ENCODE measurements around the gene BRCC3. TPM values are rescaled to one million over a fixed set of nuclear protein-coding genes. Genes with fewer than 3 reads are reported as not detected.
"Not testable (repeated sequence)": the region's sequence is repeated elsewhere in the genome, so short reads cannot be mapped to it uniquely, and the experiment has no call there.

Gene BRCC3
- total RNA-seq, 2 experiments from 2014 or later = 41.2 to 41.7 TPM

DNA sequence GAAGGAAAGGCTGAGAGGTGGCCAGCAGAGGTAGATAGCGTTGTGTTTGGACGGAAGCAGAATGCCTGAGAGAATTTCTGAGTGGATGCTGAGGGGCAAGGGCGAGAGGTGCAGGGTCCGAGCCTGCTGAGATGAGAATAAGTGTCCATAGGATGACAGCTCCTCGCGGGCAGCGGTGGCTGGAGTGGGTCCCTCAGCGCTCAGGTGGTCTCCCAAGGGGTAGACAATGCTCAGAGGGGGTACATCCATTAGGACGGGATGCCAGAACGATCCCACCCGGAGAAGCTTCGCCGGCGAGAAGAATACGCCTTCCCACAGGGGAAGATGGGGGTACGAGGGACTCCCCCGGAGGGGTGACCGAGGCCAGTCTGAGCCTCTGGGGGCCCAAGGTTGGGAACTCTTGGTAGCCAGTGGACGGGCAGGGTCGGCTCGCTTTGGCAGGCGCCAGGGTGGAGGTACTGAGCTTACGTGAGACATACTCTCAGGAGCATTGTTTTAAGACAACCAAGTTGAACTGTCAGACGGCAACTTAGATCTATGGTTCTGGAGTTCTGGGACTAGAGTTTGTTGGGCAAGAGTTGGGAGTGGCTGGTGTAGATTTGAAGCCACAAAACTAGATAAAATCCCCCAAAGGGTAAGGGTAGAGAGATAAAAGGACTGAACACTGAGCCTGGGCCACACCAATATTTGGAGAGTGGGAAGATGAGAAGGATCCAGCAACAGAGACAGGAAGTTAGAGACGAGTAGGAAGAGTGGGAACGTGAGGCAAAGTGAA lies 15.8 kb downstream of the BRCC3 start:
- Mint-ChIP-seq H3K27me3 (no peaks in the 10 kb centered on the region), H3K27ac (no peak overlapping the region), H3K4me1 (peaks cover 3% of the 10 kb centered on the region), H3K4me3 (no peak overlapping the region), H3K36me3 (peaks cover 4% of the 10 kb centered on the region), H3K9me3 (no peaks in the 10 kb centered on the region)
- no peak for DNase-seq

DNA sequence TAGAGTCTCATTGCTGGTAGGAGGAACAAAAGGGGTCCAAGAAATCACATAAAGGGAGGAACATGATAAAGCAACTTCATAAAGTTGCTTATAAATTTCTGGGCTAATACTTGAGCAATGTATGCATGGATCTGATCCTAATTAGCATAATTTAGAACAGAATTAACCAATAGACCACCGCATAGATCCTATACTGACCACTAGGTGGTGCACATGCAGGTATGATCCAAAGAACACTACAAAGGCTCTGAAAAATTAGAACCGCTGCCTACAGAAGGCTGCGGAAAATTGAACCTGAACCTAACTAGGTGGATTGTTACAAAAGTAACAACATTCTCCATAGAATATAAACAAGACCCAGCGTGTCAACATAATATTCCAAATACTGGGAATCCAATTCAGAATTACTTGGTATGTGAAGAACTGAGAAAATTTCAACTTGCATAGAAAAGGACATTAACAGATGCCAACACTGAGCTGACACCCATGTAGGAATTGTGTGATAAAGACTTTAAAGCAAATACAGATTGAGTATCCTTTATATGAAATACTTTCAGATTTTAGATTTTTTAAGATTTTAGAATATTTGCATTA lies 23.3 kb downstream of the BRCC3 start:
- Mint-ChIP-seq H3K36me3 (peaks cover 18% of the 10 kb centered on the region), H3K27me3 (no peaks in the 10 kb centered on the region)
- peak; percentile 5 for DNase-seq

DNA sequence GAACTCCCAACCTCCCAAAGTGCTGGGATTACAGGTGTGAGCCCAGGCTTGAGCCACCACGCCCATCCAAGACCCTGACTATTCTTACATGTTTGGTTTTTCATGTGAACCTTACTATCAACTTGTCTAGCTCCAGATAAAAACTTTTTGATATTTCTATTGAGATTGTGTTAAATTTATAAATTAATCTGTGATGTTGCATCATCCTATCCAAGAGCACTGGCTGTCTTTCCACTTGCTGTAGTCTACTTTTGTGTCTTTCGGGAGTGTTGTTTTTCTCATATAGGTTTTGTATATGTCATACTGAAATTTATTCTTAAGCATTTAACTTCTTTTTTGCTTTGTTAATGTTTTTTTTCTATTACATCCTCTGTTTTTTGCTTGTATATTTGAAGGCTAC lies 34.6 kb downstream of the BRCC3 start:
- Mint-ChIP-seq H3K27ac (no peak overlapping the region), H3K9me3 (no peaks in the 10 kb centered on the region), H3K4me1 (peaks cover 13% of the 10 kb centered on the region)

More for the DNA sequence above, 23.3 kb downstream of the BRCC3 start:
- no peaks in the 10 kb centered on the region for H3K9me3 Mint-ChIP-seq
- no peaks in the 10 kb centered on the region for H3K4me1 Mint-ChIP-seq
- no peak overlapping the region for H3K27ac Mint-ChIP-seq
- no peak overlapping the region for H3K4me3 Mint-ChIP-seq

DNA sequence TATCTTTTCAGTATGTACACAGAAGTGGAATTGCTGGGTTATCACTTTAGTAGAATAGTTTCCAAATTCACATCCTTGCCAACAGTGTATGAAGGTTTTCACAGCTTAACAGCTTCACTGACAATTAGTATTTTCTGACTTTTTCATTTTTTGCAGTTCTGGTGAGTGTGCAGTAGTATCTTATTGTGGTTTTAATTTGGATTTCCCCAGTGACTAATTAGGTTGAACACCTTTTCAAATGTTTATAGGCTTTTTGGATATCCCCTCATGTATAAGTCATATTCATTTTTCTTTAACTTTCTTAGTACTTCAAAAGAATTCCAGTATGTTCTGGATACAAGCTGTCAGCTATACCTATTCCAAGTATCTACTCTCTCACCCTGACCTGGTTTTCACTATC lies 37.1 kb downstream of the BRCC3 start:
- DNase-seq = no peak
- no peaks in the 10 kb centered on the region for H3K27me3 Mint-ChIP-seq
- no peak overlapping the region for H3K4me3 Mint-ChIP-seq
- peaks cover 31% of the 10 kb centered on the region for H3K36me3 Mint-ChIP-seq
- no peaks in the 10 kb centered on the region for H3K9me3 Mint-ChIP-seq
- peaks cover 13% of the 10 kb centered on the region for H3K4me1 Mint-ChIP-seq
- no peak overlapping the region for H3K27ac Mint-ChIP-seq

More for the DNA sequence above, 34.6 kb downstream of the BRCC3 start:
- Mint-ChIP-seq H3K4me3 (no peak overlapping the region), H3K36me3 (peaks cover 22% of the 10 kb centered on the region), H3K27me3 (no peaks in the 10 kb centered on the region)
- no peak for DNase-seq

DNA sequence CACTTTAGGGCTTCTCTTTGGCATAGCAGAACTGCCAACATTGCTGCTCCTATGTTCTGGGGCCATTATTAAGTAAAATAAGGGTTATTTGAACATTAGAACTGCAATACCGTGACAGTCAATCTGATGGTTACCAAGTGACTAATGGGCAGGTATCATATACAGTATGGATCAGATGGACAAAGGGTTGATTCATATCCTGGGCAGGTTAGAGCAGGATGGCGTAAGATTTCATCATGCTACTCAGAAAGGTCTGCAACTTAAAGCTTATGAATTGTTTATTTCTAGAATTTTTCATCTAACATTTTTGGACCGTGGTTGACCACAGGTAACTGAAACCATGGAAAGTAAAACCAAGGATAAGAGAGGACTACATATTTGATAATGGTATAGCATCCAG lies 40.9 kb downstream of the BRCC3 start:
- Mint-ChIP-seq H3K27ac (no peak overlapping the region), H3K36me3 (peaks cover 42% of the 10 kb centered on the region), H3K9me3 (no peaks in the 10 kb centered on the region), H3K4me3 (no peak overlapping the region), H3K27me3 (no peaks in the 10 kb centered on the region), H3K4me1 (peaks cover 13% of the 10 kb centered on the region)
- DNase-seq = no peak

DNA sequence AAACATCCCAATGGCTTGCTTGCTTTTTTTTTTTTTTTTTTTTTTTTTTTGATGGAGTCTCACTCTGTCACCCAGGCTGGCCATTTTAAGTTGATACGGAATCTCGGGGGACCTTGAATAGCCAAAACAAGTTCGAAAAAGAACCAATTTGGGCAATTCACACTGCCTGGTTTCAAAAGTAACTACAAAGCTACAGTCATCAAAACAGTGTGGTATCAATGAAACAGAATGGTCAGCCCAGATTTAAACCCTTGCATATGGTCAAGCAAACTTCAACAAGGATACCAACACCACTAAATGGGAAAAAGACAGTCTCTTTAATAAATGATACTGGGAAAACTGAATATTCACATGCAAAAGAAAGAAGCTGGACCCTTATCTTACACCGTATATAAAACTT lies 41.8 kb downstream of the BRCC3 start:
- no peak overlapping the region for H3K4me3 Mint-ChIP-seq
- no peaks in the 10 kb centered on the region for H3K27me3 Mint-ChIP-seq
- H3K27ac Mint-ChIP-seq = no peak overlapping the region
- H3K4me1 Mint-ChIP-seq = peaks cover 8% of the 10 kb centered on the region
- peaks cover 36% of the 10 kb centered on the region for H3K36me3 Mint-ChIP-seq
- no peaks in the 10 kb centered on the region for H3K9me3 Mint-ChIP-seq
- DNase-seq = no peak

DNA sequence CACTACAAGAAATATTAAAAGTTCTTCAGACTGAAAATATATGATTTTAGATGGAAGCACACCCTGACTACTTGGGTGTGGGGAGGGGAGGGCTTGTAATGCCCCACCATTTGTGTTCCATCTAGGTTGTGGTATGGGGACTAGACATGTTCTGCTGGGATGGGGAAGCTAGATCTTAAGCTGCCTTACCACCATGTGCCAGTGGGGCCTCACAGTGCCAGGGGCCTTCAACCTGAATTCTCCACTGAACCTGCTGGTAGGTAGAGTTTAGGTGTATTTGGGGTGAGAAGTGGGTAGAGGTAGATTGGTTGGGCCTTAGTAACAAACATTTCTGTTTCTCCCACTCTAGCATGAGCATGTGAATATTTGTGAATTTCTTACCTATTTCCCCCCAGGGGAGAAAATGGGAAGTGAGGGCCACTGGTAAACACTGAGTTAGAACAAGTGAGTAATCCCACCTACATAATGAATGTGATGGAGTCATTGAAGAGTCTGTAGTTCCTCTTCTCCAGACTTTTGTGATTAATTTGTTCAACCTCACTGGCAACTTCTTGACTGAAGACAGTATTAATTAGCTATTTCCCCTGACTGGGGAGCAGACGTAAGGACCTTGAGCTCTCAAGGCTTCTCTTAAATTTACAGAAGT lies 44.0 kb downstream of the BRCC3 start:
- no peaks in the 10 kb centered on the region for H3K4me1 Mint-ChIP-seq
- H3K9me3 Mint-ChIP-seq = no peaks in the 10 kb centered on the region
- no peak overlapping the region for H3K4me3 Mint-ChIP-seq
- no peak overlapping the region for H3K27ac Mint-ChIP-seq
- DNase-seq = no peak
- no peaks in the 10 kb centered on the region for H3K27me3 Mint-ChIP-seq
- peaks cover 35% of the 10 kb centered on the region for H3K36me3 Mint-ChIP-seq

DNA sequence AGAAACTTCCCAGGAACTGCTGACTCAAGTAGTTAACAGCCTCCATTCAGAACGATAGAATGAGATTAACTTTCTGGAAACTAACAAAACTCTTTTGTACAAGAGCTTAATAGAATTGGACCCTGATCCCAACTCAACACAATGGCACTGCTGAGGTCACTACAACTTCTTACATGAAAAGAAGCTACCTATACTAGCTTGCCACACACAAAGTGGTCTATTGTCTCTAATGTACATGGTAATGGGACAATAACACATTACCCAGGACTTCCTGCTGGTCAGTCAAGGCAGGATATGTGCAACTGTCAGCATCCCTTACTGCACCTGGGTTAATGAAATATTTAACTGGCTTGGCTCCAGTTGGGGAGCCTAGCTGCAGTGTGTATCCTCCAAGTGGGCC lies 56.2 kb downstream of the BRCC3 start:
- Mint-ChIP-seq H3K4me3 (no peak overlapping the region), H3K27ac (no peak overlapping the region), H3K27me3 (no peaks in the 10 kb centered on the region), H3K36me3 (peaks cover 36% of the 10 kb centered on the region), H3K4me1 (no peaks in the 10 kb centered on the region), H3K9me3 (peaks cover 10% of the 10 kb centered on the region)
- DNase-seq = no peak

DNA sequence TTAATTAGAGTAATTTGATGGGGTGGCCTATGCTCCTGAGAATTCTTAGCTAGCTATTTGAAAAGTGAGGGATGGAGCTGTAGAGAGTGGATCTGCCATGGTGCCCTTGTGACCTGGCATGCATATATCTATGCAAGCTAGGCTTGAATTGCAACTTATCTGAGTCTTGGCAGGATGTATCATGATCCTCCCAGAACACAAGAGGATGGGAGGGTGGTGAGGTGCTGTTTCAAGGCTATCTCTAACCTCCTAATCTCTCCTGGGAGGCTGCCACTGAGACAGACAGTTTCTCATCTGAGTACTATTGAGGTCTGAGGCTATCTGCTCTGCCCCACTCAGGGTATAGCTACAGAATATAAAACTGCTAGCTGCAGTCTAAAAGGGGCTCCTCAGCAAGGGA lies 56.6 kb downstream of the BRCC3 start:
- Mint-ChIP-seq H3K4me3 (no peak overlapping the region), H3K36me3 (peaks cover 36% of the 10 kb centered on the region), H3K27me3 (no peaks in the 10 kb centered on the region), H3K9me3 (peaks cover 10% of the 10 kb centered on the region), H3K27ac (no peak overlapping the region), H3K4me1 (no peaks in the 10 kb centered on the region)
- DNase-seq = no peak

DNA sequence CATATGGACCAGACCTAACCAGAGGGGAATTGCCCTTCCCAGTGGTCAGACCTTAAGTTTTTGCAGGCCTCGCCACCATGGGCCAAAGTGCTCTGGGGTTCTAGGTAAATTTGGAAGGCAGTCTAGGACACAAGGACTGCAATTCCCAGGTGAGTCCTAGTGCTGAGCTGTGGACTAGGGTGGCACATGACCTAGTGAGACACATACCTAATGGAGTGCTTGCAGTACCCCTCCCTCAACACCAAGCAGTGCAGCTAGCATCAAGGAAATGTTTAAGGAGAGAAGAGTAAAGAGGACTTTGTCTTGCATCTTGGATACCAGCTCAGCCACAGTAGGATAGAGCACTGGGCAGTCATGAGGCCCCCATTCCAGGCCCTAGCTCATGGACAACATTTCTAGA lies 60.8 kb downstream of the BRCC3 start:
- Mint-ChIP-seq H3K27me3 (peaks cover 3% of the 10 kb centered on the region), H3K4me1 (no peaks in the 10 kb centered on the region), H3K4me3 (no peak overlapping the region), H3K36me3 (peaks cover 7% of the 10 kb centered on the region), H3K9me3 (peaks cover 7% of the 10 kb centered on the region), H3K27ac (no peak overlapping the region)
- DNase-seq = no peak

DNA sequence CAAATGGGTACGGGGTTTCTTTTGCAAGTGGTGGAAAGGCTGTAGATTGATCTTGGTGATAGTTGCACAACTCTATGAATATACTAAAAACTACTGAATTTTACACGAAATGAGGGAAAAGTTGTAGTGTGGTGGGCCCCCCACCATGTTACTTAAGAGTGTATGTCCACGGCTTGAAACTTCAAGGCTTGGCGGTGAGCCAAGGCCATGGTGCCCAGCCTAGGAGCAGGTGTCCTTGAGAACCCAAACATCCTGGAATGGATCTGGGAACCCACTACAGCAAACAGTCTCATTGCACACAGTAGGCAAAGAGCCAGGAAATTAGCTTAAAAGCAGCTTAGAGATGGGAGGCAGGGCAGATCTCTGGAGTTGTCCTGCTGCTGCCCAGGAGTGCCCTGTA lies 62.9 kb downstream of the BRCC3 start:
- H3K36me3 Mint-ChIP-seq = peaks cover 3% of the 10 kb centered on the region
- H3K4me1 Mint-ChIP-seq = no peaks in the 10 kb centered on the region
- H3K27ac Mint-ChIP-seq = no peak overlapping the region
- DNase-seq = no peak
- H3K4me3 Mint-ChIP-seq = no peak overlapping the region
- peaks cover 3% of the 10 kb centered on the region for H3K27me3 Mint-ChIP-seq
- H3K9me3 Mint-ChIP-seq = peaks cover 5% of the 10 kb centered on the region

DNA sequence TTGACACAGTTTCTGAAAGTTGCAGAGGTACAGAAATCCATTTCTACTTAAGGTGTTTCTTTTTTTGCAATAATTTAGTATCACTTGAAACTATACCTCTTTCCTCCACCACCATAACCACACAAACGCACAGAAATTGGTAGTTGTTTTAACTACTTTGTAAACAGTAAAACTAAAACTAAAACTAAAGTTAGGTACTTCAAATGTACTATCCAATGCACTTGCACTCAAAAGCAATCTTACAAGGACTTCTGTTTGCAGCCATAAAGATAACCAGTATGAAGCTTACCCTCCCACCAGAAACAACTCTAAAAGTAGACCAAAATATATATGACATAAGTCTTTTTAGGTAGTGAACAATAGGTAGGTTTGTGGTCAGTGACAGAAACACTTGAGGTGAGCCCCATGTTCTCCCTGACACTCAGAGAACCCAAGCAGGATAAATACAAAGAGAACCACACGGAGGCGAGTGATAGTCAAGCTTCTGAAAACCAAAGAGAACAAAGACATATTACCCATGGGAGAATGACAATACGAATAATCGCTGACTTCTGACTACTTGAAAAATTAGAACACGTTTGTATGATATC lies 72.7 kb downstream of the BRCC3 start:
- Mint-ChIP-seq H3K27me3 (no peaks in the 10 kb centered on the region), H3K27ac (peak overlapping the region; percentile 1), H3K4me3 (no peak overlapping the region), H3K36me3 (no peaks in the 10 kb centered on the region), H3K4me1 (peaks cover 9% of the 10 kb centered on the region), H3K9me3 (no peaks in the 10 kb centered on the region)
- no peak for DNase-seq

DNA sequence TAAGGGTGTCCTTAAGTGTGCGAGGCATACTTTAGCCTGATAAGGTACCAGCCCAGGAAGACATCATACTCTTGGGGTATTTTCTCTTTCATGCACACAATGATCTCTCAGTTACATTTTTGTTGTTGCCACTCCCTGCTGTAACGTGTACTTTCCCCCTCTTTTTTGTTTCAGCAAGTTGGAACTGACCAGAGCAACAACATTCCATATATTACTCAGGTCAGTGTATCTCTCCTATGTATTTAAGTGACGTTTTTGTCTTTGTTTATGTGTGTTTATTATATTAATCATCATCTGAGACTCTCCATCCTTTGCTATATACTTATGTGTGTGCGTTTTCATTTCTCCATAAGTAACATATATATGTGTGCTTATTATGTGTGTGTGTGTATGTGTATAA lies 73.6 kb downstream of the BRCC3 start:
- Mint-ChIP-seq H3K4me1 (peaks cover 9% of the 10 kb centered on the region), H3K9me3 (no peaks in the 10 kb centered on the region), H3K27me3 (no peaks in the 10 kb centered on the region), H3K27ac (no peak overlapping the region), H3K4me3 (no peak overlapping the region), H3K36me3 (no peaks in the 10 kb centered on the region)
- no peak for DNase-seq

DNA sequence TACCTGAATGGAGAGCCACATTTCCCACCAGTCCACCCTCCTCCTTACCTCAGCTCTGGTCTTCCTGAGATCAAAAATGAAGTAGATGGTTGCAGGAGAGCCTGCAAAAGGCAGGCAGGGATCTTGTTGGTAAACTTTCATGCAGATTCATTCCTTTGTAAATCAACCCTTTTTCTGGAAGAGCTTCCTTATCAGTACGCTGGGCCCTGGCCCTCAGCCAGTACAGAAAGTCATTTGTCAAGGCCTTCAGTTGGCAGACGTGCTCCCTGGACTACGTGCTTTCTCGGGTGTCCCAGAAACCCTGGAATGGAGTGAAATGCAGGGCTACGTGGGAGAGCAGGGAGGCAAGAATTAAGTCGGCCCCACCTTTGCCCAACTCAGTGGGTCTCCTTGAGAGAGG lies 76.3 kb downstream of the BRCC3 start:
- H3K27me3 Mint-ChIP-seq, H3K9me3 Mint-ChIP-seq, H3K4me3 Mint-ChIP-seq, H3K36me3 Mint-ChIP-seq, H3K4me1 Mint-ChIP-seq, H3K27ac Mint-ChIP-seq, DNase-seq: not testable (repeated sequence)

DNA sequence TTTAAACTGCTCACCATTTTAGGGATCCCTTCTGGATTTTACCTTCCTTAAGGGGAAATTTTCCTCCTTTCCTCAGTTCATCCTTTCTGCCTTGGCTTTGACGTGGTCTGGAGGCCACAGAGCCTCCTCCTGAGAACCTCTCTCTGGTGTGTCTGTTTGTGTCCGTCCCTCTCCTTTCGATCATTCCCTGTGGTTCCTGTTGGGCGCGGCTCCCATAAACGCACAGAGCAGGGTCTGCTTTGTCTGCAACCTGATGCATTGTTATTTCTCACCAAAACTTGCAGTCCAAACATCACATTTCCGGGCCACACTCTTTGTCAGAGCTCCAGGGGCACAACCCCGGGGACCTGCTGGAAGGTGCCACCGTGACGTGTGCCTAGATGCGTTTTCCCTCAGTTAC lies 76.9 kb downstream of the BRCC3 start:
- not testable (repeated sequence) for H3K36me3 Mint-ChIP-seq, H3K27ac Mint-ChIP-seq

More for the DNA sequence above, 76.9 kb downstream of the BRCC3 start:
- H3K27me3 Mint-ChIP-seq, H3K9me3 Mint-ChIP-seq, DNase-seq, H3K4me3 Mint-ChIP-seq, H3K4me1 Mint-ChIP-seq: not testable (repeated sequence)
